Measurements from ENCODE around the gene ECHDC3. TPM values are rescaled to one million over a fixed set of nuclear protein-coding genes. Genes with fewer than 3 reads are reported as not detected.

The ECHDC3 gene
- total RNA-seq, 2 experiments from 2014 or later: not detected

DNA sequence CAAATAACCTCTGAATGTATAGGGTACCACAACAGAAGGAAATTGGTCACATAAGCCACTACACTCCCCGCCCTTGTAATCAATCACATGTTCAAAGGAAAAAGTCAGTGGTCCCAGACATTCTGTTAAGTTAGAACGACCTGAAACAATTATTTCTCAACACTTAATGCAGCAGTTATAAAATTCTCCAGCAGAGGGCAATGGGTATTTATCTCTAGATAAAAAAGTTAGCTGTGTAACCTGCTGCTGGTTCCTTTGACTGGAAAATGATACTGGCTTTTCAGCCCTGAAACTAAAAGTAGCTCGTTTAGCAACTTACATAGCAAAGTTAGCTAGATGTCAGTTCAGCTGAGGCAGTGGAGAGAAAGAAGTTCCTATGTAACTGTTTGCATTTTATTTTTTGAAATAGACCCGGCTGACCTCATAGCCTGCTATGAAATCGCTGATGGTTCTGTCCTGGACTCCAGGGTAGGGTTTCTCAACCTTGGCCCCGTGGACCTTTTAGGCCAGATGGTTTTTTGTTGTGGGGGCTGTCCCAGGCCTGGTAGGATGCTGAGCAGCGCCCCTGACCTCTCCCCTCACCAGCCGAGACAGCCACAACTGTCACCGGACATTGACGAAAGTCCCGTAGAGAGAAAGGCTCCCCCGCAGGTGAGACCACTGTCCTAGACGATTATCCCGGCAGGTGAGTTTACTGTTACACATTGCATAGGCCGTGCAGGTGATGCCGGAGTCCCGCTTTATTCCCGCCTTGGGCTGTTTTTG is 40.8 kb downstream of the ECHDC3 start:
- H3K27ac ChIP-seq (ENCODE audit: low read depth, low read length, poor library complexity, severe bottlenecking): no peak overlapping the region
- H4K20me1 ChIP-seq (ENCODE audit: insufficient read depth, low read length): no peaks in the 10 kb centered on the region
- no peak overlapping the region for H3K4me3 ChIP-seq (ENCODE audit: low read depth, low read length, poor library complexity, severe bottlenecking)
- no peaks in the 10 kb centered on the region for H3K79me2 ChIP-seq (ENCODE audit: insufficient read depth, low read depth, low read length)
- CTCF ChIA-PET (ENCODE audit: unreplicated experiment): interaction anchor here (0.5 kb wide), 1 partner anchor 347 kb away, joined by 3 read pairs; no protein-coding TSS in a partner anchor
- no peaks in the 10 kb centered on the region for H3K9me2 ChIP-seq (ENCODE audit: insufficient read depth, low read length)
- peak; percentile 75 for DNase-seq (ENCODE audit: low spot score)
- H3K4me1 ChIP-seq (ENCODE audit: insufficient read depth, low read length, poor library complexity, severe bottlenecking): no peaks in the 10 kb centered on the region
- H3K36me3 ChIP-seq (ENCODE audit: insufficient read depth, low read length): no peaks in the 10 kb centered on the region
- no peaks in the 10 kb centered on the region for H3K9me3 ChIP-seq (ENCODE audit: low read length)
- intact Hi-C loops (cut with micrococcal nuclease; ENCODE audit: unreplicated experiment): loop anchor here (2.0 kb wide), 1 partner anchor 204 kb away; no protein-coding TSS in a partner anchor
- POLR2A ChIA-PET: interaction anchor here (1.0 to 1.2 kb wide), 2 partner anchors 212 to 317 kb away, joined by 3 read pairs; no protein-coding TSS in a partner anchor
- H3K4me2 ChIP-seq (ENCODE audit: low read length): no peak overlapping the region
- no peak for TF ChIP-seq EZH2phosphoT487 (IDR thresholded peaks at IDR 0.05; ENCODE audit: borderline replicate concordance, low read depth, low read length)
- TF ChIP-seq, protein P1, sequence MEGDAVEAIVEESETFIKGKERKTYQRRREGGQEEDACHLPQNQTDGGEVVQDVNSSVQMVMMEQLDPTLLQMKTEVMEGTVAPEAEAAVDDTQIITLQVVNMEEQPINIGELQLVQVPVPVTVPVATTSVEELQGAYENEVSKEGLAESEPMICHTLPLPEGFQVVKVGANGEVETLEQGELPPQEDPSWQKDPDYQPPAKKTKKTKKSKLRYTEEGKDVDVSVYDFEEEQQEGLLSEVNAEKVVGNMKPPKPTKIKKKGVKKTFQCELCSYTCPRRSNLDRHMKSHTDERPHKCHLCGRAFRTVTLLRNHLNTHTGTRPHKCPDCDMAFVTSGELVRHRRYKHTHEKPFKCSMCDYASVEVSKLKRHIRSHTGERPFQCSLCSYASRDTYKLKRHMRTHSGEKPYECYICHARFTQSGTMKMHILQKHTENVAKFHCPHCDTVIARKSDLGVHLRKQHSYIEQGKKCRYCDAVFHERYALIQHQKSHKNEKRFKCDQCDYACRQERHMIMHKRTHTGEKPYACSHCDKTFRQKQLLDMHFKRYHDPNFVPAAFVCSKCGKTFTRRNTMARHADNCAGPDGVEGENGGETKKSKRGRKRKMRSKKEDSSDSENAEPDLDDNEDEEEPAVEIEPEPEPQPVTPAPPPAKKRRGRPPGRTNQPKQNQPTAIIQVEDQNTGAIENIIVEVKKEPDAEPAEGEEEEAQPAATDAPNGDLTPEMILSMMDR (conservative IDR thresholded peaks at IDR 0.05; ENCODE audit: low read length): peak; percentile 91
- BruUV-seq (replicated peaks): no TSS peak
- no peak overlapping the region for H2AFZ ChIP-seq (ENCODE audit: low read length)

DNA sequence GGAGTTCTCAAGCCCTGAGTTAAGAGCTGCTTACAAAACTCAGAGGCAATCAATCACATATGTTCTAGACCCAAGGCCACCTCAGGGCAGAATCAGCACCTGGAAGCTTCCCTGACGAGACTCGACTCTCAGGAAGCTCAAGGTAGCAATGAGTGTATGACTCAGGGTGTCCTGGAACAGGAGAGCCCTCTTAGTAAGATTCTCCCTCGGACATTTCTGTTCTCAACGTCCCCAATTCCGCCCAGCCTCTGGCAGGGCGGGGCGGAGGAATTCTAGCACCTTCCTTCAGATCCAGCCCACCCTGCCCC is 41.3 kb downstream of the ECHDC3 start:
- no peaks in the 10 kb centered on the region for H4K20me1 ChIP-seq (ENCODE audit: insufficient read depth, low read length)
- H3K9me3 ChIP-seq (ENCODE audit: low read length): no peaks in the 10 kb centered on the region
- H3K79me2 ChIP-seq (ENCODE audit: insufficient read depth, low read depth, low read length): no peaks in the 10 kb centered on the region
- H3K27ac ChIP-seq (ENCODE audit: low read depth, low read length, poor library complexity, severe bottlenecking): no peak overlapping the region
- no peaks in the 10 kb centered on the region for H3K36me3 ChIP-seq (ENCODE audit: insufficient read depth, low read length)
- no peak overlapping the region for H3K4me3 ChIP-seq (ENCODE audit: low read depth, low read length, poor library complexity, severe bottlenecking)
- intact Hi-C loops (cut with micrococcal nuclease; ENCODE audit: unreplicated experiment): loop anchor here (2.0 kb wide), 1 partner anchor 203 kb away; no protein-coding TSS in a partner anchor
- POLR2A ChIA-PET: interaction anchor here (0.7 to 1.2 kb wide), 2 partner anchors 10 to 211 kb away, joined by 3 to 10 read pairs; no protein-coding TSS in a partner anchor
- no peak overlapping the region for H3K4me2 ChIP-seq (ENCODE audit: low read length)
- CTCF ChIA-PET (ENCODE audit: unreplicated experiment): interaction anchor here (0.6 kb wide), 2 partner anchors 115 to 267 kb away, joined by 5 to 6 read pairs; no protein-coding TSS in a partner anchor
- H2AFZ ChIP-seq (ENCODE audit: low read length): no peak overlapping the region
- DNase-seq (ENCODE audit: low spot score): no peak
- H3K4me1 ChIP-seq (ENCODE audit: insufficient read depth, low read length, poor library complexity, severe bottlenecking): no peaks in the 10 kb centered on the region
- no peaks in the 10 kb centered on the region for H3K9me2 ChIP-seq (ENCODE audit: insufficient read depth, low read length)
- TF ChIP-seq, protein P1 (conservative IDR thresholded peaks at IDR 0.05; ENCODE audit: low read length): no peak
- TF ChIP-seq EZH2phosphoT487 (IDR thresholded peaks at IDR 0.05; ENCODE audit: borderline replicate concordance, low read depth, low read length): no peak
- BruUV-seq (replicated peaks): no TSS peak

DNA sequence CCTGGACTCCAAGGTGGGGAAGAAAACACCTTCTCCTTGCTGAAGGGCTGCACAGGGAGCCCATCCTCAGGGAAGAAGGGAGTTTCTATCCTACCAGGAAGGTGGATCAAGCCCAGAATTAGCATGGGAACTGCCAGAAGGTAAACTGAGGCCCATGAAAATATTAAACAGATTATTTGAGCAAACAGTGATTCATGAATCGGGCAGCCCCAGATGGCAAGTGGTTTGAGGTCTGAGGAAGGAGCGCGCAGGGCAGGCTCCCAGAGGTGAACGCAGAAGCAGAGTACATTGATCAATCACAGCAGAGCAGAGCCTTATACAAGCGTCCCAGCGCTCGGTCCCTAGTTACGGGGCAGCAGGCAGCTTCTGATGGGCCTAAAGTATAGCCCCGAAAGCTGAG is 45.2 kb downstream of the ECHDC3 start:
- intact Hi-C loops (cut with micrococcal nuclease; ENCODE audit: unreplicated experiment): no loop called here
- Histone ChIP-seq H3K4me1 (ENCODE audit: insufficient read depth, low read length, poor library complexity, severe bottlenecking) (no peaks in the 10 kb centered on the region), H3K79me2 (ENCODE audit: insufficient read depth, low read depth, low read length) (no peaks in the 10 kb centered on the region), H4K20me1 (ENCODE audit: insufficient read depth, low read length) (no peaks in the 10 kb centered on the region), H3K9me2 (ENCODE audit: insufficient read depth, low read length) (no peaks in the 10 kb centered on the region), H2AFZ (ENCODE audit: low read length) (no peak overlapping the region), H3K9me3 (ENCODE audit: low read length) (no peaks in the 10 kb centered on the region), H3K4me3 (ENCODE audit: low read depth, low read length, poor library complexity, severe bottlenecking) (no peak overlapping the region), H3K27ac (ENCODE audit: low read depth, low read length, poor library complexity, severe bottlenecking) (no peak overlapping the region), H3K4me2 (ENCODE audit: low read length) (no peak overlapping the region), H3K36me3 (ENCODE audit: insufficient read depth, low read length) (no peaks in the 10 kb centered on the region)
- ChIA-PET POLR2A (no interaction called here), CTCF (ENCODE audit: unreplicated experiment) (no interaction called here)
- TF ChIP-seq, protein P1 (conservative IDR thresholded peaks at IDR 0.05; ENCODE audit: low read length): no peak
- TF ChIP-seq EZH2phosphoT487 (IDR thresholded peaks at IDR 0.05; ENCODE audit: borderline replicate concordance, low read depth, low read length): no peak
- BruUV-seq (replicated peaks): no TSS peak
- DNase-seq (ENCODE audit: low spot score): no peak
